ENCODE measurements around the gene SDCBP2. TPM values are rescaled to one million over a fixed set of nuclear protein-coding genes. Genes with fewer than 3 reads are reported as not detected.

The SDCBP2 gene
- total RNA-seq, 1 experiment from 2014 or later = 1.9 TPM

DNA sequence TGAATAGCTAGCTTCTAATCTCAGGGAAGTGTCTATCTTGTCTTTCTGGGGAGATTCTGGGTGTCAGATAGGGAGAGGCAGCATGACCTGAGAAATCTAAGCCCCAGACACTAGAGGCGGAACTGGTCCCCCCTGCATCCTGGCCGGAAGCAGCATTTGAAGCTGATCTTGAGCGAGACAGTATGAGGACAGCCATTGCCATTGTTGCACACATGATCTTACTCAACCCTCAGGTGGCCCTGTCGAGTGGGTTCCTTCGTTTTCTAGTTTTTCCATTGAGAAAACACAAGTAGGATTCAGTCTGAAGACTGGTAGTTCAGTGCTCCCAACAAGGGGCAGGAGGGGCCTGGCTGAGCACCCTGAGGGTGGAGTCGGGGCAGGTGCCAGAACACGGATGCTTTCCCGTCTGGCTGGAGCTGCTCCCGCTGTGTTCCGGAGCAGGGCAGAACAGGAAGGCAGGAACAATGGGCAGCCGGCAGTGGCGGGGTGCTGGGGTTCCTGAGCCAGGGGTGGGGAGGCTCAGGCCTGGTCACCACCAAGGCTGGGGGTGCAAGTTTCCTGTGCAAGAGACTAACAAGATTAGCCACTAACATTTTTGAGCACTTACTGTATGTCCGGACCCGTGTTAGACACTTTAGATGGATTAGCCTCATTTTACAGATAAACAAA is 7.9 kb upstream of the SDCBP2 start:
- Histone ChIP-seq H4K8ac (replicated peaks; ENCODE audit: insufficient read length, low read depth, low read length) (no peak overlapping the region), H3K4ac (ENCODE audit: low read depth, low read length) (no peak overlapping the region), H3K9me3 (ENCODE audit: control insufficient read depth, low read depth, low read length) (no peaks in the 10 kb centered on the region), H4K20me1 (ENCODE audit: control insufficient read depth, insufficient read depth, insufficient read length) (no peaks in the 10 kb centered on the region), H3K79me1 (ENCODE audit: insufficient read depth, low read depth, low read length, poor library complexity, severe bottlenecking) (no peaks in the 10 kb centered on the region), H3K27me3 (ENCODE audit: insufficient read depth, low read length) (no peaks in the 10 kb centered on the region), H2BK20ac (ENCODE audit: low read depth, low read length, poor library complexity, severe bottlenecking) (no peak overlapping the region), H3K23me2 (ENCODE audit: insufficient read length, low read depth, low read length, poor library complexity, severe bottlenecking) (no peaks in the 10 kb centered on the region), H3K9ac (ENCODE audit: extremely low read depth, insufficient read length, low read length) (no peak overlapping the region), H2BK5ac (ENCODE audit: insufficient read length, low read length) (no peak overlapping the region), H2BK120ac (ENCODE audit: low read depth, low read length, poor library complexity, severe bottlenecking) (no peak overlapping the region), H2AFZ (ENCODE audit: low read length) (no peak overlapping the region), H2AK5ac (ENCODE audit: insufficient read length, low read length) (no peak overlapping the region), H3K4me2 (ENCODE audit: insufficient read depth, insufficient read length, low read length) (no peak overlapping the region), H2BK12ac (ENCODE audit: insufficient read length, low read depth, low read length) (no peak overlapping the region), H4K91ac (ENCODE audit: insufficient read length, low read depth, low read length) (no peak overlapping the region), H3K56ac (ENCODE audit: insufficient read length, low read depth, low read length) (no peak overlapping the region), H3K4me1 (ENCODE audit: insufficient read depth, low read length) (no peaks in the 10 kb centered on the region), H3K23ac (ENCODE audit: insufficient read length, low read depth, low read length) (no peak overlapping the region), H2BK15ac (ENCODE audit: low read depth, low read length) (no peak overlapping the region), H4K5ac (ENCODE audit: insufficient read length, low read depth, low read length) (no peak overlapping the region), H3K18ac (ENCODE audit: insufficient read length, low read depth, low read length) (no peak overlapping the region), H3K14ac (ENCODE audit: insufficient read depth, low read length) (no peak overlapping the region), H3K27ac (ENCODE audit: insufficient read length, low read depth, low read length) (no peak overlapping the region), H3K79me2 (ENCODE audit: insufficient read depth, low read length) (no peaks in the 10 kb centered on the region), H3T11ph (ENCODE audit: low read length) (no peak overlapping the region)
- Mint-ChIP-seq H3K9me3 (no peaks in the 10 kb centered on the region), H3K36me3 (ENCODE audit: insufficient read depth in 1 of 3, low read depth in 3 of 3) (peaks cover 8 to 19% (median 14%) of the 10 kb centered on the region in 3 experiments; a peak in 6 of 7 replicates), H3K27ac (no peak overlapping the region), H3K4me3 (no peak overlapping the region), H3K4me1 (peaks cover 5 to 9% of the 10 kb centered on the region in 2 experiments), H3K27me3 (ENCODE audit: low read depth) (peaks cover 1% of the 10 kb centered on the region; the same call in 1 of the 2 replicates)
- DNase-seq = peak; percentile 31
- WGBS (ENCODE audit: extremely low coverage, insufficient read length, low lambda C conversion rate) = no CpG with 5 or more reads among the region's 14 CpGs
- TF ChIP-seq, protein P1, sequence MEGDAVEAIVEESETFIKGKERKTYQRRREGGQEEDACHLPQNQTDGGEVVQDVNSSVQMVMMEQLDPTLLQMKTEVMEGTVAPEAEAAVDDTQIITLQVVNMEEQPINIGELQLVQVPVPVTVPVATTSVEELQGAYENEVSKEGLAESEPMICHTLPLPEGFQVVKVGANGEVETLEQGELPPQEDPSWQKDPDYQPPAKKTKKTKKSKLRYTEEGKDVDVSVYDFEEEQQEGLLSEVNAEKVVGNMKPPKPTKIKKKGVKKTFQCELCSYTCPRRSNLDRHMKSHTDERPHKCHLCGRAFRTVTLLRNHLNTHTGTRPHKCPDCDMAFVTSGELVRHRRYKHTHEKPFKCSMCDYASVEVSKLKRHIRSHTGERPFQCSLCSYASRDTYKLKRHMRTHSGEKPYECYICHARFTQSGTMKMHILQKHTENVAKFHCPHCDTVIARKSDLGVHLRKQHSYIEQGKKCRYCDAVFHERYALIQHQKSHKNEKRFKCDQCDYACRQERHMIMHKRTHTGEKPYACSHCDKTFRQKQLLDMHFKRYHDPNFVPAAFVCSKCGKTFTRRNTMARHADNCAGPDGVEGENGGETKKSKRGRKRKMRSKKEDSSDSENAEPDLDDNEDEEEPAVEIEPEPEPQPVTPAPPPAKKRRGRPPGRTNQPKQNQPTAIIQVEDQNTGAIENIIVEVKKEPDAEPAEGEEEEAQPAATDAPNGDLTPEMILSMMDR (conservative IDR thresholded peaks at IDR 0.05) = no peak

All from H9 (cell line).